GM19238 (cell line): ENCODE measurements around the gene CARHSP1.
"Not testable (repeated sequence)": the region's sequence is repeated elsewhere in the genome, so short reads cannot be mapped to it uniquely, and the experiment has no call there.

Experiments used
- DNase-seq: peaks from one replicate; pipeline ENCODE4 v3.0.0; 2011; ENCODE audit warnings: low spot score; ENCODE audit not compliant: insufficient read length

Gene CARHSP1

DNA sequence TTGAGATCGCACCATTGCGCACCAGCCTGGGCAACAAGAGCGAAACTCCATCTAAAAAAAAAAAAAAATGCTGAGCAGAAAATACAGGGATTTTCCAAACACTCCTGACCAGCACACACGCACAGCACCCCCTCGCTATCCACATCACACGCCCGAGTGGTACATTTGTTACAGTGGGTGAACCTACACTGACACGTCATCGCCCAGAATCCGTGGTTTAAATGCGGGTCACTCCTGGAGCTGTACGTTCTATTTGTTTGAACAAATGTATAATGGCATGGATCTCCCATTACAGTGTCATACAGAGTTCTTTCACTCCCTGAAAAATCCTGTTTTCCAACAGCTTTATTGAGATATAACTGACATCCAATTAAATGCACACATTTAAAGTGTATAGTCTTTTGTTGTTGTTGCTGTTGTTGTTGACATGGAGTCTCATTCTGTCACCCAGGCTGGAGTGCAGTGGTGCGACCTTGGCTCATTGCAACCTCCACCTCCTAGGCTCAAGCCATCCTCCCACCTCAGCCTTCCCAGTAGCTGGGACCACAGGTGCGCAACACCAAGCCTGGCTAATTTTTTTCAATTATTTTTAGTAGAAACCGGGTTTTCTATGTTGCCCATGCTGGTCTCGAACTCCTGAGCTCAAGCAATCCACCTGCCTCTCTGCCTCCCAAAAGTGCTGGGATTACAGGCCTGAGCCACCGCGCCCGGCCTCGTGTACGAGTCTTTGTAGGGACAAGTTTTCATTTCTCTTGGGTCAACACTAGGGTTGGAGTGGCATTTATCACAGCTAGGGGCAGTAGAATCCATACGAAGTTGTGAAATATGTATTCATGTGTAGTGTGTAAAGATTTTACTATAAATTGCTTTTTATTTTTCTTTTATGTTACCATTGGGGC is 4.4 kb upstream of the CARHSP1 start:
- DNase-seq, result no peak

DNA sequence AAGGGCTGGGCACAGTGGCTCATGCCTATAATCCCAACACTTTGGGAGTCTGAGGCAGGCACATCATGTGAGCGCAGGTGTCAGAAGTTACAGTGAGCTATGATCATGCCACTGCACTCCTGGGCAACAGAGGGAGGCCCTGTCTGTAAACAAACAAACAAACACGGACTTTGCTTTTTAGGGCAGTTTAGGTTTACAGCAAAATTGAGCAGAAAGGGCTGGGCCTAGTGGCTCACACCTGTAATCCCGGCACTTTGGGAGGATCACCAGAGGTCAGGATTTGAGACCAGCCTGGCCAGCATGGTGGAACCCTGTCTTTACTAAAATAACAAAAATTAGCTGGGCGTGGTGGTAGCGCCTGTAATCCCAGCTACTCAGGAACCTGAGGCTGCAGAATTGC is 3.3 kb upstream of the CARHSP1 start:
- no peak for DNase-seq

DNA sequence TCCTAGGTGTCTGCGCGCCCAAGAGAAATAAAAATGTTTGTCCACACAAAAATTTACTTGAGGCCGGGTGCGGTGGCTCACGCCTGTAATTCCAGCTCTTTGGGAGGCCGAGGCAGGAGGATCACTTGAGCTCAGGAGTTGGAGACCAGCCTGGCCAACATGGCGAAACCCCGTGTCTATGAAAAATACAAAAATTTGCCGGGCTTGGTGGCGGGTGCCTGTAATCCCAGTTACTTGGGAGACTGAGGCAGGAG is 1.1 kb upstream of the CARHSP1 start:
- DNase-seq, result not testable (repeated sequence)

DNA sequence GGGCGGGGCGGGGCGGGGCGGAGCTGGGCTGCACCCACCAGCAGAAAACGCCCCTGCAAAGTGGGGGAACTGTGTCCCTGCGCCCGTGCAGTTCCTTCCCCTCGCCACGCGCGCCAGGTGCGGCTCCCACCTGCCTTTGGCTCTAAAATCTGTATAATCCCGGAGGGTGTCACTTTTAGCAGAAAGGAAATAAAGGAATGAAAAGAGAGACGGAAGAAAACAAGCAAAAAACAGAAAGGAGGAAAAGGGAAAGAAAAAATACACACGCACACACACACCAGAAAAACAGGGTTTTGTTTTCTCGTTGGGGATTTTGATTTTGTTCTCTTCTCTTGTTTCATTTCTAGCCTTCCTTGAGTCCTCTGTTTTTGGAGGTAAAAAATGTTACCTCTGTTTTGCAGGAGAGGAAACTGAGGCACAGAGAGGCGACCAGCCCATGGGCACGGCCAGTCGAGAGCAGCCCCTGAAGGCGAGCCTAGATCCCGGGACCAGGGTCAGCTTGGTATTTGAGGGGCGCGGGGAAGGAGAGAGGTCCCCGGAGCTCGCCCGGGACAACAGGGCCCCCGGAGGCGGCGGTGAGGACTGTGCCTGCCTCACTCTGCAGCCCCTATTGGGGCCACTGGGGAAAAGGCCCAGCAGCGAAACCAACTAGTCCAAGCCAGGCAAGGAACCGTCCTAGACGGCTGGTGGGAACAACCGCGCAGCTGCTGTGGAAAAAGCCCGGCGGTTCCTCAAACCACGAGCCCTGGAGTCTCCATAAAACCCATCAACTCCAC is 594 bp upstream of the CARHSP1 start:
- DNase-seq, result no peak

DNA sequence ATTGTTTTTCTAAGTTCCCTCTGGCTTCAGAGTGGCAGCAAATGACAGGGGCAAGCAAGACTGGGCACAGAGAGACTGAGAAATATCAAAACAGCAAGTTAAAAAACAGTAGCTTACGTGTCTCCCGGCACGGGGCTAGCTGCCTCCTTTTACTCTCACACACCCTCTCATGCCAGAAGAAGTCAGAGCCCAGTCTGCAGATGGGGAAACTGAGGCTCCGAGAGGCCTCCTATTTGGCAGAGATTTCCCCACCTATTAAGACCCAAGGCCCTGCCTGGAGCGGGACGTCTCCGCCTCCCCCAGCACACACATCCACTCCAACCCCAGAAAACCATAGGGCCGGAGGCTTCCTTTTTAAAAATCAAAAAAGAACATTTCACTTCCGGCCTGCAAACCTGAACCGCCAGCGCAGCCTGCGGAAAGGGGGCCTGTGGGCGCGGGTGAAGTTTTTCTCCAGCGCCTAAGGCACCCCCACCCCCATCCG is 832 bp downstream of the CARHSP1 start:
- DNase-seq, result no peak

DNA sequence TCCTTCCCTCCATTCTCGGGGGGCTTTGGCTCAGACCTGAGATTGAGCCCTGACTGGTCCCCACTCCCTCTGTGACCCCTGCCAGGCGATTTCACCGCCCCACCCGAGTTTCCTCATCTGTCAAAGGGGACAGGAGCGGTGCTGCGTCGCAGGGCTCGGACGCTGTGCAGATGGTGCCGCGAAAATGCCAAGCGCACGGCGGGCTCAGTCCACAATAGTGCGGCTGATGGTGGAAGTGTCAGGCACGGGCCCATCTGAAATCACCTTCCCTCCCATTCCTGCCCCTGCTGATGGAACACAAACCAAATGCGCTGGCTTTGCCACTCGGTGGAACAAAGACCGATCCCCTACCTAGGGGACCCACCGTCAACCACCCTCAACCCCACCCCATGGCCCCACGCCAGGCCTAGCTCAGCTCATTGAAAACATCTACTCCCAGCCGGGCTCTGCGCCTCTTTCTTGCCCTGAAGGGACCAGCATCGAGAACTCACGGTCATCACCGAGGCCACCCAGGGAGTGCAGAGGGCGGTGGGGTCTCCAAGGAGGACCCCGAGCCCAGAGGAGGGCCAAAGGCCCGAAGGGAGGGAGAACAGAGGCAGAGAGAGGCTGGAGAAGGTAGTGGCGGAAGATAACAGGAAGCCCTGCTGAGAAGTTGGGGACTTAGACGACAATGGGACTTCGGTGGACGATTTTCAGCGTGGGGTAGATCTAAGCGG is 1.4 kb downstream of the CARHSP1 start:
- DNase-seq, result no peak

DNA sequence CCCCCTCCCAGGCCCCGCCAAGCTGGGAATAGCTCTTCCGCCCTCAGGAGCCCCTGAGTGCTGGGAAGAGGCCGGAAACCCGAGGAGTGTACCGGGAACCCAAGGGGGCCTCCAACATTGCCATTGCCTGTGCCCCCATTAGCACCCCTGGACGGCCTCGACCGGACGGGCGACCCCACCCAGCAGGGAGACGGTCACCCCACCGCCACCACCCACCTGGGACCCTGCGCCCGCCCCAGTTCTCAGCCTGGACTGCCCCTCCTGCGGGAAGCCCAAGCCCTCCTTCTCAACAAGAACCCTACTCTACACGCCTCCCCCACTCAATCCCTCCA is 2.0 kb downstream of the CARHSP1 start:
- DNase-seq, result no peak

DNA sequence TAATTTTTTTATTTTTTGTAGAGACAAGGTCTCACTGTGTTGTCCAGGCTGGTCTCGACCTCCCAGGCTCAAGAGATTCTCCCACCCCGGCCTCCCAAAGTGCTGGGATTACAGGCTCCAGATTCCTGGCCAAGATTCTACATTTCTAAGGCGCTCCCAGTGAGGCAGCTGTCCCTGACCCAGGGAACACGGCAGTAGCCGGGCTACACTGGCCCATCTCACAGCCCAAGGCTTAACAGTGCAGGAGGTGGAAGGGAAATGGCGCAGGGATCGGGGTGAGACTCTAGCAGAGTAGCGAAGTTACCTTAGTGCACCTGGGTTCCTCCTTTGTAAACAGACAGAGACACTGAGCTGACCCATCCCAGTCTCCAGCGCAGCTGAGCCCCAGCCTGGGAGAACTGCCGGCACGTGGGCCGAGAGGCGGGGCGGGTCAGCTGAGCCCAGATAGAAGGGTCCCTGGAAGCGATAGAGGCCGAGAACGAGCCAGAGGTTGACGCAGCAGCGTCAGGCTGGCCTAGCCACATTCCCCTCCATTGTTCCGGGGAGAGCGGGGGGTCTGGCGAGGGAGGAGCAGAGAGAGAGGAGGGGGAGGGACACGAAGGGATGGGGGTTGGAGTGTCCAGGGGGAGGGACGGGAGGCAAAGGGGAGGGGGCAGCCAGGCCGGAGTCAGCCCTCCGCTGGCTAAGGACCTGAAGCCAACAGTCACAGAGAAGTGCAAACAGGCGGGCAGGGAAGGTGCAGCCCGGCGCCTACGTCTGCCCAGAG is 2.5 kb downstream of the CARHSP1 start:
- no peak for DNase-seq

DNA sequence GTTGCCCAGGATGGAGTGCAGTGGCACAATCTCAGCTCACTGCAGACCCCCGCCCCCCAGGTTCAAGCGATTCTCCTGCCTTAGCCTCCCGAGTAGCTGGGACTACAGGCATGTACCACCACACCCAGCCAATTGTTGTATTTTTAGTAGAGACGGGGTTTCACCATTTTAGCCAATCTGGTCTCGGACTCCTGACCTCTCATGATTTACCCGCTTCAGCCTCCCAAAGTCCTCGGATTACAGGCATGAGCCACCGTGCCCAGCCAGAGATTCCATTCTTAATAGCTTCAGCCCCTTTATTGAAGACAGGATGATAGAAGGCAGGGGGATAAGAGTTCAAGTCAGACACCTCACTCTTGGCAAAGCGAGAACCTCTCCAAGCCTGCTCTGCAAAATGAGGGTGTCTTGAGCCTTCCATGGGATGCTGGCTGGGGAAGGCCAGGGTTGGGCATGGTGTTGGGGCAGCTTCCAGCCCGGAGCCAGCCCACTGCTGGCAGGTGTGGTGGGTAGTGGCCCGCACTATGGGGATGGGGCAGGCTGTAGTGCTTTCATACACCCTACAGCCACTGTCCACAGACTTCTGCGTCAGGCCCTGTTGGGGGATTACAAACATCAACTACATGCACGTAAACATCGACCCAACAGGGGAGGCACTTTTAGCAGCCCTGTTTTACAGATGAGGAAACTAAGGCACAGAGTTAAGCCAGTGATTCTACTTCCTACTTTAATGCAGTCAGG is 3.5 kb downstream of the CARHSP1 start:
- DNase-seq, result no peak

DNA sequence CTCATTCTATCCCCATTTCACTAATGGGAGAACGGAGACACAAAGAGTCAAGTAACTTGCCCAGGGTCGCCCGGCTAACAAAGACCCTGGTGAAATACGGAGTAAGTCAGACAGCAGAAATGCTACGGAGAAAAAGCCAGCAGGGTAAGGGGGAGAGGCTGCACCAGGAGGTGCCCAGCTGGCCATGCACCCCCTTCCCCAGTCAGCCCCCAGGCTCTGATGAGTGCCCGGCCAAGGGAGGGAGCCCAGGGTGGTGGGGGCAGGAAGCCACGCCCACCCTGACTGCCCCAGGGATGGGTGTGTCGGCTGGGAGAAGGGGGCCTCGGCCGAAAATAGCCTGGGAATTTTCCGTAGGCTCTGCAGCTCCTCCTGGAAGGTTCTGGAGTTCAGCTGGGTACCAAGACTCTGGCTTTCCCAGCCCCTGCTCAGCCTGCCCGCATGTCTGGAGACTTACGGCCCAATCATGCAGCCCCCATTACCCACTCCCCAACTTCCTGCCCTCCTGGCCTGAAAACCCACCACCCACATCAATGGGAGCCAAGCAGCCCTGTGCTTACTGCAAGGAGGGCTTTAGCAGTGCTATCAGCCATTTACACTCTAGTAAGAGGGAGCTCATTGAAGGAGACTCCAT is 4.2 kb downstream of the CARHSP1 start:
- no peak for DNase-seq

DNA sequence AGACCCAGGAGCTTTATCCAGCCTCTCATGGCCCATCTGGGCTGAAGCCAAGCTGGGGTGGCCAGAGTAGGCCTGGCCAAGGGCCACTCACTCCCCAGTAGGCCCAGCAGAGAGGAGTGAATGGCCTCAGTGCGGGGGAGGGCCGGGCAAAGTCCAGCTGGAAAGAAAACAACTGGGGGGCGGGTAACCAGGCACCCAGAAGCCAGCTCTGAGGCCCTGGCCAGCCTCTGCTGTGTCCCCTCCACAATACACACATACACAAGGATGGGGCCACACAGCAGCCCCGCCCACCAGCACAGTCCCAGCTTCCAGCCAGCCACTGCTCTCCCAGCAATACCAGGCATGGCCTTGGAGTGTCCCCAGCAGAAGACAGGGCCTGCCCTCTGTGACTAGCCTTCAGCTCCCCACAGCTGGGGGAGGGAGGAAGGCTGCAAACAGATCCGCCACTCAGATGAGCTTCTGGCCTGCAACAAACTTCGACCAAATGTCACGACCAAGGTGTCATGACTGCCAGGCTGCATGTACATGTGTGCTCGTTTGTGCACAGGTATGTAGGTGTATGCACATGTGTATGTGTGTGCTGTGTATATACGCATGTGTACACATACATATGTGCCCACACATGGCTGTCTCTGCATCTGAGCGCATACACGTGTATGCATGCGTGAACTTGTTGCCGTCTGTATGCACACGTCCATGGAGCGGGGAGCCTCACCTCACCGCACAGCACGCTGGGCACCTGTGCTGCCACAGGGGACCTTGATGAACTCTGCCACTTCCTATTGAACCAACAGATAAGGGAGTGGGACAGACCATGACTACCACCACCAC is 5.0 kb downstream of the CARHSP1 start:
- no peak for DNase-seq

DNA sequence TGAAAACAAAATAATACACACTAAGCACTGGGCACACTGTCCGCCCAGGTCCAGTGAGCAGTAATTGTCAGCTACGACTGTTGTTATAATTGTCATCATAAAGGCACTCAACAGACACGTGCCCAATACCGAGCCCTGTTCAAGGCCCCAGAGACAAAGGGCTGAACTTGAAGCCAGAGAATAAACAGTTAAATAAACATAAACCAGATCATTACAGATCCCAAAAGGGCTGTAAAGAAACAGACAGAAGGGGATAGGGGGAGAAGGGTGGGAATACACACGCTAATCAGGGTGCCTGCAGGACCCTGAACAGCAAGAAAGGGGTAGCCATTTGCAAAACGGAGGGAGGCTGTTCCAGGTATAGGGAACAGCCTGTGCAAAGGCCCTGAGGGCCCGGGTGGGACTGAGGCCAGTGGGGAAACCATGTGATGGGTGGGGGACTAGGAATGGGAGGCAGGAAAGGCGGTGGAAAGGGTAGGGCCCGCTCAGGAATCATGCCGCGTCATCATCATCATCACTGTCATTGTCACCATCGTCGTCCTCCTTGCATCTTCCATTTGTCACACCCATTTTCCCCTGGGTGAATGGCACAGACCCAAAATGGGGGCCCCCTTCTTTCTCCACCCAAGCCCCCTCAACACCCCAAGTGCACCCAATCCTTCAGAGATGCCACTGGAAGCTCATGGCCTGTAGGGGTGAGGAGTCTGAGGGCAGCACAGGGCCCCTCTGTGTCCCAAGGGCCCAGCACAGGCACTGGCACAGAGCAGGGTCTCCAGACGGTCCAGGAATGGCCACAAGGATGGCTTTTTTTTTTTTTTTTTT is 6.3 kb downstream of the CARHSP1 start:
- no peak for DNase-seq

DNA sequence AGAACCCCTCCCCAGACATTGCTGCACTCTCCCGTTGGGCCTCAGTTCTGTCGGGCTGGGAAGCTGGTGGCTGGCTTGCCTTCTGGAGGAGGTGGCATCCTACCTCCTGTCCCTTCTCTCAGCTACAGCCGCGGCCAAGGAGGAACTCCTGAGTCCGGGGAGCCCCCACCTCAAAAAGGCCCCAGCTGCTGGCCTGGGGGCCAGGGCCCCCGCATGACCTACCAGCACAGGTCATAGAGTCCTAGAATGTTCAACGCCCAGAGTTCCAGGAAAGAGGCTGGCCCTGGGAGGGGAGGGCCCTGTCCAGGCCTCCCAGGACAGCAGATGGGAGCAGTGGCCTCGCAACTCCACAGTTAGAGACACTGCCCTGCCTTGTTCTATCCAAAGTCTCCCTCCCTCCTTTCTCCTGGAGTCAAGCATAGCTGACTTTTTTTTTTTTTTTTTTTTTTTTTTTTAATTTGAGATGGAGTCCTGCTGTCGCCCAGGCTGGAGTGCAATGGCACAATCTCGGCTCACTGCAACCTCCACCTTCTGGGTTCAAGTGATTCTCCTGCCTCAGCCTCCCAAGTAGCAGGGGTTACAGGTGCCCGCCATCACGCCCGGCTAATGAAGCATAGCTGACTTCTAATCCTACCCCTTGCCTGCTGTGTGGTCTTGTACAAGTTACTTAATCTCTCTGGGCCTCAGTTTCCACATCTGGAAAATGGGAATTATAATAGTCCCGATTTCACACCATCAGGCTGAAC is 7.1 kb downstream of the CARHSP1 start:
- no peak for DNase-seq

DNA sequence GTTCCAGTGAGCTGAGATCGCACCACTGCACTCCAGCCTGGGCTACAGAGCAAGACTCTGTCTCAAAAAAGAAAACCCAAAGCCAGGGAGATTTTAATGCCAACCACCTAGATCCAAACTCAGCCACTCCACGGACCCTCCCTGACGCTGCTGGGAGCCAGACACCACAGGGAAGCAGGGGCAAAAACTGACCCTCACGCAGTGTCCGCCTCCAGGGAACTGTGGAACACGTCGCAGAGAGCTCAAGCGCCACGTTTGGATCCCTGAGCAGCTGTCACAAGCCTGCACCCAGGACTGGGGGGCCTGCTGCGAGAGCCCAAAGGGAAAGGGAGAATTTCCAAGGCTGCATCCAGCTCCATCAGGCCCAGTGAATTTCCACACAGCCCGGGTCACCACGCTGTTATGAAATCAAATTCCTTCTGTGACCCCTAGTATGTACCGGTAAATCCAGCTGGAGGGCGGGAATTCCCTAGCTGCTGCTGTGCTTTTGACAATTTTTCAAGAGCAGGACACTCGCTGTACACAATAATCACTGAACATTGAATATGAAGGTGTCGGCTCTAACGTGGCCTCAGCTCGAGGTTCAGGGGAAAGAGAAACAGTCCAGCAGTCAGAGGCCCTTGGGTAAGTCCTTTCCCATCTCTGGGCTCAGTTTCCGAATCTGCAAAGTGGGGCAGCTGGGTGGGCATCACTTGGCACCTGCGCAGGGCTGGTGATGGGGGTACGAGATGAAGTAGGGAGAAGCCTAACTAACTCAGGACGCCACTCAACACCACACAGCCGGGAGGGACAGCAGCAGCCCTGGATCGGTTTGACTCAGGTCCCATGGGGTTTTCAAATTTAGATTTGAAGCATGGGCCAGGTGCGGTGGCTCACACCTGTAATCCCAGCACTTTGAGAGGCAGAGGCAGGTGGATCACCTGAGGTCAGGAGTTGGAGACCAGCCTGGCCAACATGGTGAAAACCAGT is 8.6 kb downstream of the CARHSP1 start:
- DNase-seq, result no peak

DNA sequence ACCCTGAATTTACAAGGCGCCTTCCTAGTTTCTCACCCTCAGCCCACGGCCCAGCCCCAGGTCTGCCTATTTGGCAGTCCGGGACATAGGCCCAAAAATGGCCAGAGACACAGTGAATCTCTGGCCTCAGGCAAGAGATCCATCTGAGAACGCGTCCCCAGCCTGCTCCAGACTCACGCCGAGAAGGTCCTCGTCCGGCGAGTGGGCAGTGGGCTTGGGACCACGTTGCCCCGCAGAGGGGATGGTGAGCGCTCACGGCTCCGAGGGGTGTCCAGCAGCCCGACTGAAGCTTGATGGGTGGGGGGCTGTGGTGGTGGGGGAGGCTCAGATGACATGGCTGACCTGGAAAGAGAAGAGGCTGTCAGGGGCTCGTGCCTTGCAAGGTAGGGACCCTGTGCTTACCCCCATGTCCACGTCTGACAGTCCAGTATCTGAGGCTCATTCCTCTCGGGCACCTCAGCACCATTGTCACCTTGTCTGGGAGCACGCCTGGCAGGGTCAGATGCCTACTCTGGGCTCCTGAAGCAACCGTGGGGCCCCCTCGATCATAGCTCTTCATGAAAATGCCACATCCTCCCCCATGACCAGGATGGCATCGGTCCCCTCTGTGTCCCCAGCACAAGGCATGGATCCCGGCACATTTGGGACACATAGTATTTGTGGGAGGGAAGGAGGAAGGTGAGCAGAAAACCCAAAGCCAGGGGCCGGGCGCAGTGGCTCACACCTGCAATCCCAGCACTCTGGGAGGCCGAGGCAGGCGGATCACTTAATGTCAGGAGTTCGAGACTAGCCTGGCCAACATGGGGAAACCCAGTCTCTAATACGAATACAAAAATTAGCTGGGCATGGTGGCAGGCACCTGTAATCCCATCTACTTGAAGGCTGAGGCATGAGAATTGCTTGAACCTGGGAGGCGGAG is 9.6 kb downstream of the CARHSP1 start:
- DNase-seq, result no peak

DNA sequence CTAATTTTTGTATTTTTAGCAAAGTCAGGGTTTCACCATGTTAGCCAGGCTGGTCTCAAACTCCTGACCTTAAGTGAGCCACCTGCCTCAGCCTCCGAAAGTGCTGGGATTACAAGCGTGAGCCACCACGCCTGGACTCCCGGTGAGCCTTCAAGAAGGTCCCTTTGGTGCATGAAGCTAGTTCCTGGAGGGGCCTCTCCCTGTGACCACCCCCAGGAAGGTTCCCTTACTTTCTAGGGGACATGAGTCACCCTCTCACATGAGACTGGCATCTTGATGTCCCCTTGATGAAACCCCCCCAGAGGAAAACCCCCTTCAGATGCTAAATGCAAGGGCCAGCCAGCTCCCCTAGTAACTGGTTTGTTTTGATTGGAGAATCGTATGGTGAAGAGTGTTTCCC is 12.8 kb downstream of the CARHSP1 start:
- no peak for DNase-seq
